NCI-H1436 treated with DMSO at 0.1 percent for 48 hours (cell line): Measurements from ENCODE around the gene ENO3.

Experiments used
- DNase-seq: peaks from one replicate; lab custom pipeline; 2025; lab: John Stamatoyannopoulos, UW

The ENO3 gene

GRCh38 chr17:4973256-4974114, 22.6 kb downstream of the ENO3 start:
- no peak for DNase-seq

GRCh38 chr17:4974115-4974670, 23.3 kb downstream of the ENO3 start:
- DNase-seq: no peak

- no peak for DNase-seq
Measured at GRCh38 chr17:4978726-4979125, 27.8 kb downstream of the ENO3 start.

GRCh38 chr17:4980644-4981216, 29.8 kb downstream of the ENO3 start:
- DNase-seq: no peak

- no peak for DNase-seq
Measured at GRCh38 chr17:4982305-4982704, 31.4 kb downstream of the ENO3 start.

- DNase-seq: no peak
Measured at GRCh38 chr17:4986403-4986802, 35.5 kb downstream of the ENO3 start.

- peak; percentile 33 for DNase-seq
Measured at GRCh38 chr17:4986951-4987766, 36.2 kb downstream of the ENO3 start, which contains the start of gene CAMTA2. CAMTA2 (minus strand) TSS chr17:4987675; CDS start chr17:4986222, 1,453 bp downstream.

- DNase-seq: peak; percentile 26
Measured at GRCh38 chr17:4987767-4988567, 37.0 kb downstream of the ENO3 start.

GRCh38 chr17:4994081-4994595, 43.2 kb downstream of the ENO3 start:
- no peak for DNase-seq

- peak; percentile 3 for DNase-seq
Measured at GRCh38 chr17:4997302-4998026, 46.5 kb downstream of the ENO3 start, which contains the start of the genes INCA1 and KIF1C. INCA1 (minus strand) TSS chr17:4997522; CDS start chr17:4994437, 3,085 bp downstream. KIF1C (plus strand) TSS chr17:4997950; CDS start chr17:5000247, 2,297 bp downstream.

GRCh38 chr17:4998027-4998731, 47.3 kb downstream of the ENO3 start:
- no peak for DNase-seq

GRCh38 chr17:4998732-4999429, 48.0 kb downstream of the ENO3 start:
- no peak for DNase-seq

- no peak for DNase-seq
Measured at GRCh38 chr17:4999430-5000093, 48.6 kb downstream of the ENO3 start.

GRCh38 chr17:5000237-5000639, 49.3 kb downstream of the ENO3 start:
- no peak for DNase-seq

- no peak for DNase-seq
Measured at GRCh38 chr17:5002121-5002788, 51.3 kb downstream of the ENO3 start.

- no peak for DNase-seq
Measured at GRCh38 chr17:5003214-5003867, 52.4 kb downstream of the ENO3 start.
